ENCODE data around the gene ANGPTL8. TPM values are rescaled to one million over a fixed set of nuclear protein-coding genes. Genes with fewer than 3 reads are reported as not detected.

ANGPTL8 gene
- total RNA-seq, 1 experiment from 2014 or later = not detected

GRCh38 chr19:11247391-11247790 is 8.0 kb downstream of the ANGPTL8 start:
- in situ Hi-C loops (cut with HindIII; ENCODE audit: low pct_unique_long_range_greater_than_20kb, low sequenced_read_pairs) = no loop called here

GRCh38 chr19:11247934-11248333 is 8.5 kb downstream of the ANGPTL8 start:
- no peak overlapping the region for H3K27ac ChIP-seq (ENCODE audit: low read length)
- TF ChIP-seq TCF7L2 (IDR thresholded peaks at IDR 0.05; ENCODE audit: low read depth, low read length) = no peak
- TF ChIP-seq, protein P1, sequence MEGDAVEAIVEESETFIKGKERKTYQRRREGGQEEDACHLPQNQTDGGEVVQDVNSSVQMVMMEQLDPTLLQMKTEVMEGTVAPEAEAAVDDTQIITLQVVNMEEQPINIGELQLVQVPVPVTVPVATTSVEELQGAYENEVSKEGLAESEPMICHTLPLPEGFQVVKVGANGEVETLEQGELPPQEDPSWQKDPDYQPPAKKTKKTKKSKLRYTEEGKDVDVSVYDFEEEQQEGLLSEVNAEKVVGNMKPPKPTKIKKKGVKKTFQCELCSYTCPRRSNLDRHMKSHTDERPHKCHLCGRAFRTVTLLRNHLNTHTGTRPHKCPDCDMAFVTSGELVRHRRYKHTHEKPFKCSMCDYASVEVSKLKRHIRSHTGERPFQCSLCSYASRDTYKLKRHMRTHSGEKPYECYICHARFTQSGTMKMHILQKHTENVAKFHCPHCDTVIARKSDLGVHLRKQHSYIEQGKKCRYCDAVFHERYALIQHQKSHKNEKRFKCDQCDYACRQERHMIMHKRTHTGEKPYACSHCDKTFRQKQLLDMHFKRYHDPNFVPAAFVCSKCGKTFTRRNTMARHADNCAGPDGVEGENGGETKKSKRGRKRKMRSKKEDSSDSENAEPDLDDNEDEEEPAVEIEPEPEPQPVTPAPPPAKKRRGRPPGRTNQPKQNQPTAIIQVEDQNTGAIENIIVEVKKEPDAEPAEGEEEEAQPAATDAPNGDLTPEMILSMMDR (IDR thresholded peaks at IDR 0.05) = no peak
- no peak for TF ChIP-seq POLR2AphosphoS5 (IDR thresholded peaks at IDR 0.05; ENCODE audit: low read depth, low read length)
- TF ChIP-seq, protein P2, sequence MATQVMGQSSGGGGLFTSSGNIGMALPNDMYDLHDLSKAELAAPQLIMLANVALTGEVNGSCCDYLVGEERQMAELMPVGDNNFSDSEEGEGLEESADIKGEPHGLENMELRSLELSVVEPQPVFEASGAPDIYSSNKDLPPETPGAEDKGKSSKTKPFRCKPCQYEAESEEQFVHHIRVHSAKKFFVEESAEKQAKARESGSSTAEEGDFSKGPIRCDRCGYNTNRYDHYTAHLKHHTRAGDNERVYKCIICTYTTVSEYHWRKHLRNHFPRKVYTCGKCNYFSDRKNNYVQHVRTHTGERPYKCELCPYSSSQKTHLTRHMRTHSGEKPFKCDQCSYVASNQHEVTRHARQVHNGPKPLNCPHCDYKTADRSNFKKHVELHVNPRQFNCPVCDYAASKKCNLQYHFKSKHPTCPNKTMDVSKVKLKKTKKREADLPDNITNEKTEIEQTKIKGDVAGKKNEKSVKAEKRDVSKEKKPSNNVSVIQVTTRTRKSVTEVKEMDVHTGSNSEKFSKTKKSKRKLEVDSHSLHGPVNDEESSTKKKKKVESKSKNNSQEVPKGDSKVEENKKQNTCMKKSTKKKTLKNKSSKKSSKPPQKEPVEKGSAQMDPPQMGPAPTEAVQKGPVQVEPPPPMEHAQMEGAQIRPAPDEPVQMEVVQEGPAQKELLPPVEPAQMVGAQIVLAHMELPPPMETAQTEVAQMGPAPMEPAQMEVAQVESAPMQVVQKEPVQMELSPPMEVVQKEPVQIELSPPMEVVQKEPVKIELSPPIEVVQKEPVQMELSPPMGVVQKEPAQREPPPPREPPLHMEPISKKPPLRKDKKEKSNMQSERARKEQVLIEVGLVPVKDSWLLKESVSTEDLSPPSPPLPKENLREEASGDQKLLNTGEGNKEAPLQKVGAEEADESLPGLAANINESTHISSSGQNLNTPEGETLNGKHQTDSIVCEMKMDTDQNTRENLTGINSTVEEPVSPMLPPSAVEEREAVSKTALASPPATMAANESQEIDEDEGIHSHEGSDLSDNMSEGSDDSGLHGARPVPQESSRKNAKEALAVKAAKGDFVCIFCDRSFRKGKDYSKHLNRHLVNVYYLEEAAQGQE (IDR thresholded peaks at IDR 0.05; ENCODE audit: insufficient read depth in 1 of 2, low read depth in 2 of 2, low read length in 1 of 2) = no peak
- no peak for TF ChIP-seq SIN3A (IDR thresholded peaks at IDR 0.05; ENCODE audit: borderline replicate concordance, insufficient read depth, low read depth, low read length)
- H3K36me3 ChIP-seq (ENCODE audit: control insufficient read depth, insufficient read depth, low read length) = no peaks in the 10 kb centered on the region
- H3K9me3 ChIP-seq (ENCODE audit: control insufficient read depth, insufficient read depth, low read depth, low read length) = no peaks in the 10 kb centered on the region
- intact Hi-C loops (cut with micrococcal nuclease; ENCODE audit: unreplicated experiment) (no loop called here), in situ Hi-C loops (cut with HindIII; ENCODE audit: low pct_unique_long_range_greater_than_20kb, low sequenced_read_pairs) (no loop called here)
- ATAC-seq (no peak), DNase-seq (ENCODE audit: low read depth, low spot score) (no peak)
- H3K4me3 ChIP-seq (ENCODE audit: low read depth in 2 of 2, low read length in 2 of 2) = no peak overlapping the region
- CTCF ChIA-PET = interaction anchor here (0.6 kb wide), 1 partner anchor 14 kb away, joined by 3 read pairs; no protein-coding TSS in a partner anchor
- H3K4me1 ChIP-seq (ENCODE audit: control insufficient read depth, insufficient read depth, low read length) = no peaks in the 10 kb centered on the region; the same call in 1 of the 2 replicates
- POLR2A ChIA-PET = no interaction called here
- BruUV-seq (replicated peaks) = no TSS peak
- H3K27me3 ChIP-seq (ENCODE audit: control insufficient read depth, insufficient read depth, low read length) = no peaks in the 10 kb centered on the region

More at GRCh38 chr19:11247391-11247790, 8.0 kb downstream of the ANGPTL8 start:
- intact Hi-C loops (cut with micrococcal nuclease; ENCODE audit: unreplicated experiment) = no loop called here
- Histone ChIP-seq H3K27ac (ENCODE audit: low read length) (no peak overlapping the region), H3K9me3 (ENCODE audit: control insufficient read depth, insufficient read depth, low read depth, low read length) (no peaks in the 10 kb centered on the region), H3K4me3 (ENCODE audit: low read depth in 2 of 2, low read length in 2 of 2) (no peak overlapping the region), H3K27me3 (ENCODE audit: control insufficient read depth, insufficient read depth, low read length) (no peaks in the 10 kb centered on the region), H3K4me1 (ENCODE audit: control insufficient read depth, insufficient read depth, low read length) (no peaks in the 10 kb centered on the region; the same call in 1 of the 2 replicates), H3K36me3 (ENCODE audit: control insufficient read depth, insufficient read depth, low read length) (no peaks in the 10 kb centered on the region)
- ChIA-PET CTCF (no interaction called here), POLR2A (no interaction called here)
- ATAC-seq (no peak), DNase-seq (ENCODE audit: low read depth, low spot score) (no peak)
- no TSS peak for BruUV-seq (replicated peaks)
- TF ChIP-seq, protein P2 (IDR thresholded peaks at IDR 0.05; ENCODE audit: insufficient read depth in 1 of 2, low read depth in 2 of 2, low read length in 1 of 2) = no peak
- TF ChIP-seq, protein P1 (IDR thresholded peaks at IDR 0.05) = no peak
- TF ChIP-seq TCF7L2 (IDR thresholded peaks at IDR 0.05; ENCODE audit: low read depth, low read length) = no peak
- TF ChIP-seq POLR2AphosphoS5 (IDR thresholded peaks at IDR 0.05; ENCODE audit: low read depth, low read length) = no peak
- TF ChIP-seq SIN3A (IDR thresholded peaks at IDR 0.05; ENCODE audit: borderline replicate concordance, insufficient read depth, low read depth, low read length) = no peak

All from Panc1 (cell line).